CD4-positive, alpha-beta memory T cell (primary cell): ENCODE data around the gene GALNT7. TPM values are rescaled to one million over a fixed set of nuclear protein-coding genes. Genes with fewer than 3 reads are reported as not detected.

Experiments
- CTCF ChIA-PET: fragments of 350-600 bp; sonication (Branson Sonifier 250); formaldehyde crosslinking; loops from one replicate; lab custom pipeline; 2021; ENCODE audit warnings: inconsistent platforms; ENCODE audit not compliant: partially characterized antibody; lab: Charles Lee
- POLR2A ChIA-PET: fragments of 350-600 bp; sonication (Branson Sonifier 250); formaldehyde crosslinking; loops from one replicate; lab custom pipeline; 2021; ENCODE audit not compliant: partially characterized antibody; lab: Charles Lee
- DNase-seq, 5 donors: peaks; one replicate each; pipeline versions ENCODE4 v3.0.0 to v3.0.0-alpha.2; 2020 to 2022; ENCODE audit warnings: mixed read lengths in 1 of 5
- H3K27ac ChIP-seq: one replicate; pipeline ENCODE4 v1.7.0; 2013; ENCODE audit warnings: low read depth, low read length
- H3K27me3 ChIP-seq: 2 replicates; pipeline ENCODE4 v1.7.0; 2013; ENCODE audit warnings: mild to moderate bottlenecking, low read length, moderate library complexity; ENCODE audit not compliant: insufficient read depth
- H3K36me3 ChIP-seq: 2 replicates; pipeline ENCODE4 v1.7.0; 2013; ENCODE audit warnings: mild to moderate bottlenecking, low read length, moderate library complexity; ENCODE audit not compliant: insufficient read depth
- H3K4me1 ChIP-seq: 2 replicates; pipeline ENCODE4 v1.7.0; 2013; ENCODE audit warnings: mild to moderate bottlenecking, low read length, moderate library complexity; ENCODE audit not compliant: insufficient read depth
- H3K4me3 ChIP-seq, 2 donors: one replicate each; pipeline ENCODE4 v1.7.0; 2013; ENCODE audit warnings: low read length in 2 of 2, mild to moderate bottlenecking in 1 of 2
- H3K9me3 ChIP-seq, 2 donors: one replicate each; pipeline ENCODE4 v1.7.0; 2013; ENCODE audit warnings: low read length in 2 of 2, control low read depth in 1 of 2; ENCODE audit not compliant: control insufficient read depth in 1 of 2
- H3K27ac Mint-ChIP-seq, 7 donors: one replicate each; pipeline ENCODE4 v1.8.0; 2020 to 2021; ENCODE audit warnings: mixed read lengths in 7 of 7, mild to moderate bottlenecking in 6 of 7, inconsistent platforms in 3 of 7, moderate library complexity in 3 of 7
- H3K27me3 Mint-ChIP-seq, 2 donors: one replicate each; pipeline ENCODE4 v1.8.0; 2020 to 2021; ENCODE audit warnings: mixed read lengths in 2 of 2
- H3K36me3 Mint-ChIP-seq, 2 donors: one replicate each; pipeline ENCODE4 v1.8.0; 2020 to 2021; ENCODE audit warnings: mixed read lengths in 2 of 2, inconsistent platforms in 1 of 2, mild to moderate bottlenecking in 1 of 2
- H3K4me1 Mint-ChIP-seq, 4 donors: one replicate each; pipeline ENCODE4 v1.8.0; 2020 to 2021; ENCODE audit warnings: mixed read lengths in 4 of 4, mild to moderate bottlenecking in 1 of 4
- H3K4me3 Mint-ChIP-seq, 8 donors: one replicate each; pipeline ENCODE4 v1.8.0; 2020 to 2021; ENCODE audit warnings: mixed read lengths in 8 of 8, mild to moderate bottlenecking in 7 of 8, moderate library complexity in 6 of 8, inconsistent platforms in 3 of 8
- H3K9me3 Mint-ChIP-seq, 8 donors: one replicate each; pipeline ENCODE4 v1.8.0; 2020 to 2021; ENCODE audit warnings: mixed read lengths in 8 of 8, mild to moderate bottlenecking in 5 of 8, inconsistent platforms in 3 of 8, moderate library complexity in 1 of 8
- intact Hi-C: fragments of 100-400 bp; cut with micrococcal nuclease; formaldehyde crosslinking; loops from one replicate; pipeline ENCODE4 v1.15.1; 2023
- polyA plus RNA-seq, 2 donors: library from polyadenylated mRNA; unstranded; fragments of 300-500 nt; fragmentation: Illumina TruSeq; gene quantifications; one replicate each; pipeline ENCODE4 v1.2.3, GENCODE V29; 2021
- total RNA-seq, 2 experiments: library from RNA; stranded (reverse); gene quantifications; one replicate each; pipeline ENCODE4 v1.2.3, GENCODE V29; 2021

Gene GALNT7
- total and polyA plus RNA-seq, 4 experiments from 2014 or later, result 12.6 to 26.3 (median 22.3) TPM

GRCh38 chr4:173146456-173146855 lies 22.2 kb upstream of the GALNT7 start:
- no peaks in the 10 kb centered on the region for H3K27me3 ChIP-seq
- H3K4me3 ChIP-seq, result no peak overlapping the region
- Mint-ChIP-seq H3K9me3 (no peaks in the 10 kb centered on the region), H3K36me3 (no peaks in the 10 kb centered on the region), H3K4me1 (no peaks in the 10 kb centered on the region), H3K4me3 (no peak overlapping the region), H3K27ac (peak overlapping the region in 1 of 7 donors; percentile 61), H3K27me3 (peaks cover 2 to 4% of the 10 kb centered on the region in 2 donors)
- H3K9me3 ChIP-seq, result no peaks in the 10 kb centered on the region
- H3K36me3 ChIP-seq, result no peaks in the 10 kb centered on the region
- H3K4me1 ChIP-seq, result no peaks in the 10 kb centered on the region
- intact Hi-C loops, result no loop called here
- ChIA-PET POLR2A (no interaction called here), CTCF (no interaction called here)
- H3K27ac ChIP-seq, result no peak overlapping the region
- DNase-seq, result no peak

- Histone ChIP-seq H3K4me1 (no peaks in the 10 kb centered on the region), H3K27me3 (no peaks in the 10 kb centered on the region), H3K4me3 (no peak overlapping the region), H3K36me3 (no peaks in the 10 kb centered on the region), H3K27ac (no peak overlapping the region), H3K9me3 (no peaks in the 10 kb centered on the region)
- POLR2A ChIA-PET, result no interaction called here
- no peaks in the 10 kb centered on the region for H3K36me3 Mint-ChIP-seq
- no peak overlapping the region for H3K27ac Mint-ChIP-seq
- no peak overlapping the region for H3K4me3 Mint-ChIP-seq
- no peaks in the 10 kb centered on the region for H3K9me3 Mint-ChIP-seq
- no peaks in the 10 kb centered on the region for H3K27me3 Mint-ChIP-seq
- CTCF ChIA-PET, result no interaction called here
- H3K4me1 Mint-ChIP-seq, result no peaks in the 10 kb centered on the region
- DNase-seq, result no peak
- intact Hi-C loops, result no loop called here
These were observed 17.1 kb upstream of the GALNT7 start for GRCh38 chr4:173151496-173151895.

GRCh38 chr4:173152104-173152503 lies 16.5 kb upstream of the GALNT7 start:
- Histone ChIP-seq H3K36me3 (no peaks in the 10 kb centered on the region), H3K27ac (no peak overlapping the region), H3K4me1 (no peaks in the 10 kb centered on the region), H3K27me3 (no peaks in the 10 kb centered on the region), H3K9me3 (no peaks in the 10 kb centered on the region), H3K4me3 (no peak overlapping the region)
- intact Hi-C loops, result no loop called here
- POLR2A ChIA-PET, result no interaction called here
- H3K4me1 Mint-ChIP-seq, result no peaks in the 10 kb centered on the region
- H3K36me3 Mint-ChIP-seq, result no peaks in the 10 kb centered on the region
- no peak for DNase-seq
- H3K4me3 Mint-ChIP-seq, result no peak overlapping the region
- CTCF ChIA-PET, result interaction anchor here (1.5 kb wide), 1 partner anchor 105 kb away, joined by 5 read pairs; no protein-coding TSS in a partner anchor
- H3K27ac Mint-ChIP-seq, result no peak overlapping the region
- H3K9me3 Mint-ChIP-seq, result no peaks in the 10 kb centered on the region
- H3K27me3 Mint-ChIP-seq, result no peaks in the 10 kb centered on the region

- ChIA-PET POLR2A (no interaction called here), CTCF (interaction anchor here (1.5 kb wide), 1 partner anchor 104 kb away, joined by 5 read pairs; no protein-coding TSS in a partner anchor)
- no peak overlapping the region for H3K27ac Mint-ChIP-seq
- no peak for DNase-seq
- H3K36me3 Mint-ChIP-seq, result no peaks in the 10 kb centered on the region
- no peaks in the 10 kb centered on the region for H3K27me3 Mint-ChIP-seq
- H3K4me3 Mint-ChIP-seq, result no peak overlapping the region
- H3K9me3 ChIP-seq, result no peaks in the 10 kb centered on the region
- H3K9me3 Mint-ChIP-seq, result no peaks in the 10 kb centered on the region
- no peaks in the 10 kb centered on the region for H3K4me1 ChIP-seq
- no peak overlapping the region for H3K27ac ChIP-seq
- H3K4me1 Mint-ChIP-seq, result no peaks in the 10 kb centered on the region
- intact Hi-C loops, result no loop called here
- no peaks in the 10 kb centered on the region for H3K36me3 ChIP-seq
- no peaks in the 10 kb centered on the region for H3K27me3 ChIP-seq
- no peak overlapping the region for H3K4me3 ChIP-seq
These were observed 15.2 kb upstream of the GALNT7 start for GRCh38 chr4:173153445-173153844.

- Mint-ChIP-seq H3K4me1 (no peaks in the 10 kb centered on the region), H3K4me3 (no peak overlapping the region), H3K36me3 (no peaks in the 10 kb centered on the region), H3K27me3 (no peaks in the 10 kb centered on the region), H3K9me3 (no peaks in the 10 kb centered on the region), H3K27ac (no peak overlapping the region)
- no peaks in the 10 kb centered on the region for H3K9me3 ChIP-seq
- H3K27me3 ChIP-seq, result no peaks in the 10 kb centered on the region
- H3K4me1 ChIP-seq, result no peaks in the 10 kb centered on the region
- intact Hi-C loops, result no loop called here
- H3K27ac ChIP-seq, result no peak overlapping the region
- no peak for DNase-seq
- ChIA-PET POLR2A (no interaction called here), CTCF (interaction anchor here (0.9 kb wide), 1 partner anchor 146 kb away, joined by 4 read pairs; no protein-coding TSS in a partner anchor)
- no peak overlapping the region for H3K4me3 ChIP-seq
- no peaks in the 10 kb centered on the region for H3K36me3 ChIP-seq
These were observed 8.8 kb upstream of the GALNT7 start for GRCh38 chr4:173159791-173160190.

- ChIA-PET POLR2A (no interaction called here), CTCF (interaction anchor here (1.2 kb wide), 1 partner anchor 147 kb away, joined by 5 read pairs; no protein-coding TSS in a partner anchor)
- no peaks in the 10 kb centered on the region for H3K36me3 ChIP-seq
- H3K36me3 Mint-ChIP-seq, result no peaks in the 10 kb centered on the region
- DNase-seq, result no peak
- H3K4me1 Mint-ChIP-seq, result peaks cover 0 to 1% (median 0%) of the 10 kb centered on the region in 4 donors
- peaks cover 2% of the 10 kb centered on the region for H3K4me1 ChIP-seq
- H3K27me3 ChIP-seq, result no peaks in the 10 kb centered on the region
- H3K4me3 ChIP-seq, result no peak overlapping the region
- no peaks in the 10 kb centered on the region for H3K9me3 Mint-ChIP-seq
- no peaks in the 10 kb centered on the region for H3K27me3 Mint-ChIP-seq
- H3K9me3 ChIP-seq, result no peaks in the 10 kb centered on the region
- no peak overlapping the region for H3K4me3 Mint-ChIP-seq
- H3K27ac ChIP-seq, result no peak overlapping the region
- H3K27ac Mint-ChIP-seq, result no peak overlapping the region
- intact Hi-C loops, result no loop called here
These were observed 7.7 kb upstream of the GALNT7 start for GRCh38 chr4:173160871-173161270.

- no peak overlapping the region for H3K27ac ChIP-seq
- CTCF ChIA-PET, result interaction anchor here (1.2 kb wide), 1 partner anchor 148 kb away, joined by 5 read pairs; no protein-coding TSS in a partner anchor
These were observed 7.3 kb upstream of the GALNT7 start for GRCh38 chr4:173161311-173161710.

More at GRCh38 chr4:173161311-173161710, 7.3 kb upstream of the GALNT7 start:
- Mint-ChIP-seq H3K9me3 (no peaks in the 10 kb centered on the region), H3K27ac (no peak overlapping the region), H3K27me3 (no peaks in the 10 kb centered on the region), H3K4me3 (no peak overlapping the region), H3K4me1 (peaks cover 0 to 3% (median 0%) of the 10 kb centered on the region in 4 donors), H3K36me3 (no peaks in the 10 kb centered on the region)
- intact Hi-C loops, result no loop called here
- no peaks in the 10 kb centered on the region for H3K9me3 ChIP-seq
- no peak for DNase-seq
- no peaks in the 10 kb centered on the region for H3K36me3 ChIP-seq
- H3K4me3 ChIP-seq, result no peak overlapping the region
- H3K4me1 ChIP-seq, result peaks cover 5% of the 10 kb centered on the region
- POLR2A ChIA-PET, result no interaction called here
- H3K27me3 ChIP-seq, result no peaks in the 10 kb centered on the region
